Stimulated activated CD4-positive, alpha-beta T cell treated with anti-CD3 and anti-CD28 coated beads, Interleukin-2, amount 100 ng/mL, for 48 hours (primary cell): ENCODE measurements around the gene LTBP2.
"Not testable (repeated sequence)": the region's sequence is repeated elsewhere in the genome, so short reads cannot be mapped to it uniquely, and the experiment has no call there.

Experiments used
- DNase-seq, 2 donors: peaks; one replicate each; pipeline ENCODE4 v3.0.0-alpha.2; 2020

LTBP2 gene

GRCh38 chr14:74547331-74547927 is 64.6 kb downstream of the LTBP2 start:
- no peak for DNase-seq

GRCh38 chr14:74546416-74546815 is 65.6 kb downstream of the LTBP2 start:
- no peak for DNase-seq

GRCh38 chr14:74545386-74545785 is 66.7 kb downstream of the LTBP2 start:
- DNase-seq: no peak

GRCh38 chr14:74543771-74544438 is 68.1 kb downstream of the LTBP2 start:
- no peak for DNase-seq

GRCh38 chr14:74542056-74542685 is 69.9 kb downstream of the LTBP2 start:
- DNase-seq: no peak

- no peak for DNase-seq
Measured at GRCh38 chr14:74541225-74541624, 70.8 kb downstream of the LTBP2 start.

- DNase-seq: no peak
Measured at GRCh38 chr14:74539503-74539902, 72.5 kb downstream of the LTBP2 start.

- no peak for DNase-seq
Measured at GRCh38 chr14:74538411-74539391, 73.3 kb downstream of the LTBP2 start.

- DNase-seq: not testable (repeated sequence)
Measured at GRCh38 chr14:74536336-74536735, 75.7 kb downstream of the LTBP2 start.

- no peak for DNase-seq
Measured at GRCh38 chr14:74535756-74536325, 76.2 kb downstream of the LTBP2 start.

- DNase-seq: no peak
Measured at GRCh38 chr14:74533576-74533975, 78.5 kb downstream of the LTBP2 start.

GRCh38 chr14:74532246-74532645 is 79.8 kb downstream of the LTBP2 start:
- no peak for DNase-seq

GRCh38 chr14:74531467-74531866 is 80.6 kb downstream of the LTBP2 start:
- DNase-seq: no peak

- no peak for DNase-seq
Measured at GRCh38 chr14:74531006-74531405, 81.0 kb downstream of the LTBP2 start.

GRCh38 chr14:74528886-74529285 is 83.2 kb downstream of the LTBP2 start:
- no peak for DNase-seq

GRCh38 chr14:74528406-74528805 is 83.6 kb downstream of the LTBP2 start:
- no peak for DNase-seq

- DNase-seq: no peak
Measured at GRCh38 chr14:74527736-74528280, 84.2 kb downstream of the LTBP2 start.

- no peak for DNase-seq
Measured at GRCh38 chr14:74526854-74527585, 85.0 kb downstream of the LTBP2 start.

- DNase-seq: no peak
Measured at GRCh38 chr14:74525361-74525851, 86.6 kb downstream of the LTBP2 start.

GRCh38 chr14:74524812-74525135 is 87.3 kb downstream of the LTBP2 start:
- DNase-seq: no peak

- DNase-seq: no peak
Measured at GRCh38 chr14:74524076-74524811, 87.8 kb downstream of the LTBP2 start.
